Fibroblast of peridontal ligament (primary cell): Measurements from ENCODE around the gene APOBEC2.

Experiments
- DNase-seq: peaks from one replicate; pipeline ENCODE4 v3.0.0-alpha.2; 2010; ENCODE audit errors: extremely low read depth

APOBEC2 gene

GRCh38 chr6:41059556-41059955 lies 6.6 kb downstream of the APOBEC2 start:
- DNase-seq: peak; percentile 18

- DNase-seq: no peak
Observed at GRCh38 chr6:41061196-41061726, 8.3 kb downstream of the APOBEC2 start.

GRCh38 chr6:41062056-41062455 lies 9.1 kb downstream of the APOBEC2 start:
- no peak for DNase-seq

- no peak for DNase-seq
Observed at GRCh38 chr6:41063884-41064285, 10.9 kb downstream of the APOBEC2 start.

- DNase-seq: no peak
Observed at GRCh38 chr6:41064841-41065240, 11.8 kb downstream of the APOBEC2 start.

GRCh38 chr6:41065550-41066026 lies 12.6 kb downstream of the APOBEC2 start:
- DNase-seq: no peak

- peak; percentile 91 for DNase-seq
Observed at GRCh38 chr6:41066867-41067304, 13.9 kb downstream of the APOBEC2 start.

GRCh38 chr6:41071501-41071922 lies 18.5 kb downstream of the APOBEC2 start:
- DNase-seq: no peak

- DNase-seq: peak; percentile 77
Observed at GRCh38 chr6:41071923-41072835, 19.2 kb downstream of the APOBEC2 start, which contains the start of gene OARD1. TSS of gene OARD1 (minus strand) at chr6:41072356. CDS start at chr6:41071634, 722 bp downstream.

- DNase-seq: peak; percentile 100
Observed at GRCh38 chr6:41072836-41073202, 19.8 kb downstream of the APOBEC2 start, which contains the start of gene NFYA. TSS of gene NFYA (plus strand) at chr6:41072974. CDS start at chr6:41079090, 6,116 bp downstream.

- DNase-seq: no peak
Observed at GRCh38 chr6:41073203-41073967, 20.4 kb downstream of the APOBEC2 start.

- DNase-seq: peak; percentile 67
Observed at GRCh38 chr6:41073968-41074691, 21.1 kb downstream of the APOBEC2 start.

- DNase-seq: peak; percentile 21
Observed at GRCh38 chr6:41074692-41075436, 21.9 kb downstream of the APOBEC2 start.

GRCh38 chr6:41075651-41076626 lies 22.9 kb downstream of the APOBEC2 start:
- DNase-seq: no peak

GRCh38 chr6:41077536-41077935 lies 24.5 kb downstream of the APOBEC2 start:
- no peak for DNase-seq

- DNase-seq: no peak
Observed at GRCh38 chr6:41078101-41078500, 25.1 kb downstream of the APOBEC2 start.

GRCh38 chr6:41079080-41079479 lies 26.1 kb downstream of the APOBEC2 start:
- DNase-seq: no peak

GRCh38 chr6:41080621-41081020 lies 27.6 kb downstream of the APOBEC2 start:
- DNase-seq: no peak

GRCh38 chr6:41083072-41083471 lies 30.1 kb downstream of the APOBEC2 start:
- no peak for DNase-seq
